GM21786 (cell line): ENCODE measurements around the gene PSD2.

Experiments used
- ATAC-seq: cut with Tn5 transposase; IDR thresholded peaks from one replicate; pipeline ENCODE4 v1.9.1; 2021; ENCODE audit not compliant: unreplicated experiment

The PSD2 gene

DNA sequence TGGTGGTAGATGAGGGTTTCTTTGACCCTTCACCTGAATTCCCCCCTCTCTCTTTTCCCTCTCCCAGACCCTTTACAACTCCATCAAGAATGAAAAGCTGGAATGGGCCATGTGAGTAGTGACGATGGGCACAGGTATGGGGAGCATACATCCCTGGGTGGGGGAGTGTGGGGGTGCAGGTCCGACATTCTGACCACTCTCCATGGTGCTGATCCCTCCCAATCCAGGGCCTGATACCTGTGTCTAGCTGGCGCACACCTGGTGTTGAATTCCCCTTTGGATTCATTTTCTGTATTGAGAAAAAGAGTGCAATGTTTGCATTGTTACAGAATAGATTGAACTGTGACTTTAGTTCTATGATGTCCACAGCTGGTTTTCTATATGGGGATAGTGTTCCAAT, 40.0 kb downstream of the PSD2 start:
- no peak for ATAC-seq

- ATAC-seq: no peak
These were observed 41.0 kb downstream of the PSD2 start for GRCh38 chr5:139836469-139837208.

GRCh38 chr5:139837711-139838380, 42.2 kb downstream of the PSD2 start:
- ATAC-seq: no peak

- ATAC-seq: no peak
These were observed 43.0 kb downstream of the PSD2 start for GRCh38 chr5:139838381-139839197.

DNA sequence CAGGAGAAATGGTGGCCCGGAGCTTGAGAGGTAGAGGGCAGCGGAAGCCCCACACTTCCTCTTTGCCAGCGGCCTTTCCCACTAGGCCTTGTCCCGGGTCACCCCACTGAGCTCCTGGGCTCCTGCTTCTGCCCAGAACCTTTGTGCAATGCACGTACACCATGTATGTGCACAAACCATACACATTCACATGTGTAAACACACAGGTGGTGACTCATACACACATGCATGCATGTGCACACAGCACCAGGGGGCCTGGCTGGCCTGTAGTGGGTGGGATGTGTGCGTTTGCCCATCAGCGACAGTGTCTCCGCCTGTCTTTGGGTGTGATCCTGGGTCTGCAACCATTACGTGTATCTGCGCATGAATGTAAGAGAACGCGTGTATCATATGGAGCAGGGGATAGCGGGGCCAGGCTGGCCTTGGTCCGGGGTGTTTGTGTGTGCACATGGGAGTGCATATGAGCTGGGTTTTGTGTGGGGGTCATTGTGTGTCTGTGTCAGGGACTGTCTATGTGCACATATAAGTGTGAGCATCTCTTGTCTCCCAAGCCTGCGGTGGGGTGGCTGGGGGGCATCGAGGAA, 43.7 kb downstream of the PSD2 start:
- no peak for ATAC-seq

DNA sequence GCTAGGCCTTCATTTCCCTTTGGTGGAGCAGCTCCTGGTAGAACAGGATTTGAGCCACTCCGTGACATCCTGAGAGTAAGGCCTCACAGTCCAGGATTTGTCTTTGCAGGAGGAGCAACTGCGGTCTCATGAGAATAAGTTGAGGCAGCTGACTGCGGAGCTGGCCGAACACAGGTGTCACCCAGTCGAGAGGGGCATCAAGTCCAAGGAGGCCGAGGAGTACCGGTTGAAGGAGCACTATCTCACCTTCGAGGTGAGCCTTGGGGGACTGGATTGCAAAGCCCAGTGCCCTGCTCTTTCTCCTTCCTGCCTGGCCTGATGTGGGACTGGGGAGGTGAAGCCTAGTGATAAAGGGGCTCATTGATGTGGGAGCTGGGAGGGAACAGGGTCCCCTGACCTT, 44.3 kb downstream of the PSD2 start:
- no peak for ATAC-seq

GRCh38 chr5:139841549-139841948, 45.9 kb downstream of the PSD2 start:
- ATAC-seq: no peak

DNA sequence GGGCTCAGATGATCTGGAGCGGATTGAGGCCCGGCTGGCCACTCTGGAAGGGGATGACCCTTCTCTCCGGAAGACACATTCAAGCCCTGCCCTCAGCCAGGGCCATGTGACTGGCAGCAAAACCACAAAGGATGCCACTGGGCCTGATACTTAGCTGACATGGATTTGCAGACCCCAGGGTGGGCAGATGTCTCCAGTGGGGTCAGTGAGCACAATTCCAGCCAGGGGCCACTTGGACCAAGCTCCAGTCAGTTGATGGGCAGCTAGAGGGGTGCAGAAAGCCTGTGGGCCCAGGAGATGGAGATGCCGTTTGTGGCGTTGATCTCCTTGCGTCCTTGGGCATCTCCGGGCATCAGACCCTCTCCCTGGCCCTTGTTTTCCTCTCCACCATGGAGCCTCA, 46.7 kb downstream of the PSD2 start:
- no peak for ATAC-seq

GRCh38 chr5:139843991-139844390, 48.4 kb downstream of the PSD2 start:
- no peak for ATAC-seq

DNA sequence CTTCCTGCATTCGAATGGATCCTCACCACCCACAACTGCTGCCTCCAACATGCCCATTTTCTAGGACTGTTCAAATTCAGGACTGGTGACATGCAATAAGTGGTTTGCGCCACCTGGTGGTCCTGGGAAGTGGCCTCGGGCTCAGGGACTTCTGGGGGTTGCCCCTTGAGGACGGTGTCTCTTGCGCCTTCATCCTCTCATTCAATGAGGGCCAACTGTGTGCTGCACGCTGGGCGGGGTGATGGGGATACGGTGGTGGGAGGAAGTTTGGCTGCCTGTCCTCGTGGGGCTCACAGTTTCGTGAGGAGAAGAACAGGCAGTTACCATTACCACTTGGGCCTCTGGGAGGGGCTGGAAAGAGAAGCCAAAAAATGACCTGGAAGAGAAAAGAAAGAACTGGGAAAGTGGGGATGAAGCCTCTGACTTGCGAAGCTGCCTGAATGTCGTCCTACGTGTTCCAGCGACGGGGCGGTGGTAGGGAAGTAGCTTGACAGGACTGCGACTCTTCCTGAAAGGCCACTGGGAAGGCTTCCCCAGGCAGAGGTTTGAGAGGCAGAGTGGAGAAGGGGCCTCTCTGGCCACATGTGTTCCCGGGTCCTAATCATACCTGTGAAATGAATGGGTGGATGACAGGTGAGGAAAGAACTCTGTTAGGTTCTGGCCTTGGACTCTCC, 49.0 kb downstream of the PSD2 start:
- no peak for ATAC-seq

- no peak for ATAC-seq
These were observed 50.5 kb downstream of the PSD2 start for GRCh38 chr5:139845846-139846681.

GRCh38 chr5:139847091-139847490, 51.5 kb downstream of the PSD2 start:
- ATAC-seq: no peak

DNA sequence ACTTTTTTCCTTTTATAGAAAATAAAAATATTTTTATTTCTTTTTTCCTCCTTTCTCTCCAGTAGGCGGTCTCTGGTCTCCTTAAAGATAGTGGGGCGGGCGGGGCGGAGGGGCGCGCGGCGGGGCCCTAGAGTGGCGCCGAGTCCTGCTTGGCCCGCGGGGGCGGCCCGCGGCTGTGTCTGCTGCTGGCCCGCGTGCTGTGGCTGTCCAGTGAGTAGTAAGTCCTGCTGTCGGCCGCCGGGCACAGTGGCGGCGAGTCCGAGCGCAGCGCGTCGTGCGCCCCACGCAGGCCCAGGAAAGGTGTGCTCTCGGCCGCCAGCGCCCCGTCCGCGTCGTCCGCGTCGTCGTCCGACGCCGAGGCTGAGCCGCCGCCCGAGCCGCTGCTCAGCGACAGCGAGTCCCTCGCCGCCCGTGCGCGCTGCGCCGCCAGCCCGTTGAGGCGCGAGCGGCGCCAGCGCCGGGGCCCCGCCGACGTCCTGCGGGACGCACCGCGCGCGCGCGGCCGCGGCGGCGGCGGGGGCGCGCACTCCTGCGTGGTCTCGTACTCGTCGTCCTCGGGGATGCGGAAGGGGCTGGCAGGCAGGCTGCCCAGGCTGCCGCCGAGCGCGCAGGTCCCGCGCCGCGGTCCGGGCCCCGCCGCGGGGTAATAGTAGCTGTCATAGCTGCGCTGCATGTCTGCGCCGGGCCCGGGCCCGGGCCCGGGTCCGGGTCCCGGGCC, 52.3 kb downstream of the PSD2 start:
- ATAC-seq: peak; percentile 57

GRCh38 chr5:139848508-139849100, 53.0 kb downstream of the PSD2 start:
- no peak for ATAC-seq

- ATAC-seq: no peak
These were observed 53.9 kb downstream of the PSD2 start for GRCh38 chr5:139849501-139849900.

- no peak for ATAC-seq
These were observed 54.3 kb downstream of the PSD2 start for GRCh38 chr5:139849942-139850341.

GRCh38 chr5:139850423-139851016, 54.9 kb downstream of the PSD2 start:
- ATAC-seq: no peak

GRCh38 chr5:139851558-139851957, 56.0 kb downstream of the PSD2 start:
- no peak for ATAC-seq

DNA sequence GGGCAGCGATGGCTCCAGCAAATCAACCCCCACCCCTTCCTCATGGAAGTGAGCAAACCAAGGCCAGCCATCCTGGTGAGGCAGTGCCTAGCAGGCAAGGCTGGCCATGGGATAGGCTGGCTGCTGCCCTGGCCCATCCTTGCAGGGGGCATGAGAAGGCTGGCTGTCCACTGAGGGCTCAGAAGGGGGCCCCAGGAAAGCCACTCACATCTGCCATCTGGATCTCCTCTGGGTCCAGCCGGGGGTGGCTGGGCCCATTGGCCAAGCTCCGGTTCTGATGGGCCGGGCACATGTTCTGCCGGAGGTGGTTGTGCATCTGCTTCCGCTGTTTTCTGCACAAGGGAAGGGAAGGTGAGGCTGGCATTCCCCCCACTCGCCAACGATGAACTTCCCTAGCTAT, 57.1 kb downstream of the PSD2 start:
- ATAC-seq: no peak
